Sigmoid colon (tissue), 7 donors: ENCODE data around the gene HECA. TPM values are rescaled to one million over a fixed set of nuclear protein-coding genes. Genes with fewer than 3 reads are reported as not detected.

Source experiments
- DNase-seq: peaks from one replicate; pipeline ENCODE4 v3.0.0-alpha.2; 2019
- H3K27ac ChIP-seq, 4 donors: fragments of 200-600 bp; sonication (generic); one replicate each; pipeline ENCODE4 v1.5.1; 2016 to 2019; ENCODE audit warnings: mild to moderate bottlenecking in 1 of 4
- H3K27me3 ChIP-seq, 3 donors: fragments of 200-600 bp; sonication (generic); one replicate each; pipeline ENCODE4 v1.5.1; 2019; ENCODE audit warnings: mild to moderate bottlenecking in 1 of 3
- H3K36me3 ChIP-seq, 4 donors: fragments of 200-600 bp; sonication (generic); one replicate each; pipeline ENCODE4 v1.5.1; 2016 to 2019
- H3K4me1 ChIP-seq, 4 donors: fragments of 200-600 bp; sonication (generic); one replicate each; pipeline ENCODE4 v1.5.1; 2017 to 2019
- H3K4me3 ChIP-seq, 4 donors: fragments of 200-600 bp; sonication (generic); one replicate each; pipeline ENCODE4 v1.5.1; 2017 to 2019; ENCODE audit warnings: mild to moderate bottlenecking in 2 of 4, moderate library complexity in 1 of 4
- H3K9me3 ChIP-seq, 4 donors: fragments of 200-600 bp in 3 of 4; sonication (generic) in 3 of 4; one replicate each; pipeline versions ENCODE4 v1.5.1 to v1.6.1; 2013 to 2019
- CTCF ChIP-seq, 4 experiments: fragments of 450-650 bp in 3 of 4; fragments of 200-600 bp in 1 of 4; IDR thresholded peaks; one replicate each; pipeline ENCODE4 v1.5.1; 2016 to 2019; ENCODE audit warnings: antibody characterized with exemption in 4 of 4, mild to moderate bottlenecking in 3 of 4, moderate library complexity in 2 of 4
- EP300 ChIP-seq, 4 donors: sonication (generic); formaldehyde crosslinking; IDR thresholded peaks; one replicate each; pipeline ENCODE4 v1.6.1; 2017; ENCODE audit warnings: antibody characterized with exemption in 4 of 4
- POLR2A ChIP-seq, 2 donors: fragments of 450-650 bp; IDR thresholded peaks; one replicate each; pipeline ENCODE4 v1.6.1; 2016; ENCODE audit warnings: antibody characterized with exemption in 2 of 2, mild to moderate bottlenecking in 2 of 2, moderate library complexity in 2 of 2
- POLR2AphosphoS5 ChIP-seq, 4 donors: sonication (generic); formaldehyde crosslinking; IDR thresholded peaks; one replicate each; pipeline ENCODE4 v1.6.1; 2017; ENCODE audit warnings: antibody characterized with exemption in 4 of 4
- WGBS, 2 donors: extraction: QIAGEN DNeasy Blood & Tissue Kit; methylation state at CpG; one replicate each; pipeline ENCODE4 v1.1.7; 2013; 5-methylcytosine and 5-hydroxymethylcytosine counted together
- intact Hi-C: fragments of 100-400 bp; cut with DNase I; formaldehyde crosslinking; loops from one replicate; pipeline ENCODE4 v1.15.1; 2023
- polyA plus RNA-seq, 3 donors: library from polyadenylated mRNA; stranded (reverse); fragments of 200-250 nt; gene quantifications; one replicate each; pipeline ENCODE4 v1.2.3, GENCODE V29; 2013
- total RNA-seq, 4 donors: library from RNA; depleted of rRNA; stranded (reverse); fragments of >200 nt; gene quantifications; one replicate each; pipeline ENCODE4 v1.1.0, GENCODE V29; 2016
- donor health status: healthy with polysubstance abuse.
- donor health status: Bipolar disorder and iron deficiency.
- donor health status: healthy.

Gene HECA
- total and polyA plus RNA-seq, 7 donors: 16.7 to 42.1 (median 33.5) TPM

GRCh38 chr6:139142262-139142661, 7.4 kb downstream of the HECA start:
- WGBS, 2 donors: 95% methylated on average over 3 of the region's 3 CpGs
- Histone ChIP-seq H3K4me3 (no peak overlapping the region), H3K36me3 (no peaks in the 10 kb centered on the region), H3K27me3 (no peaks in the 10 kb centered on the region), H3K27ac (no peak overlapping the region), H3K9me3 (no peaks in the 10 kb centered on the region), H3K4me1 (peaks cover 0 to 48% (median 25%) of the 10 kb centered on the region in 4 donors)
- intact Hi-C loops: no loop called here
- TF ChIP-seq EP300 (IDR thresholded peaks at IDR 0.05) (no peak), CTCF (IDR thresholded peaks at IDR 0.05) (no peak), POLR2AphosphoS5 (IDR thresholded peaks at IDR 0.05) (no peak), POLR2A (IDR thresholded peaks at IDR 0.05) (no peak)
- no peak for DNase-seq

GRCh38 chr6:139143111-139143510, 8.2 kb downstream of the HECA start:
- Histone ChIP-seq H3K27ac (no peak overlapping the region), H3K9me3 (no peaks in the 10 kb centered on the region), H3K36me3 (no peaks in the 10 kb centered on the region), H3K27me3 (no peaks in the 10 kb centered on the region), H3K4me3 (no peak overlapping the region), H3K4me1 (peaks cover 0 to 46% (median 24%) of the 10 kb centered on the region in 4 donors)
- TF ChIP-seq EP300 (IDR thresholded peaks at IDR 0.05) (no peak), POLR2AphosphoS5 (IDR thresholded peaks at IDR 0.05) (no peak), POLR2A (IDR thresholded peaks at IDR 0.05) (no peak), CTCF (IDR thresholded peaks at IDR 0.05) (no peak)
- no peak for DNase-seq
- intact Hi-C loops: no loop called here
- WGBS, 2 donors: 73 to 82% methylated on average over 3 of the region's 3 CpGs

GRCh38 chr6:139144490-139145085, 9.7 kb downstream of the HECA start:
- Histone ChIP-seq H3K27ac (no peak overlapping the region), H3K27me3 (no peaks in the 10 kb centered on the region), H3K9me3 (no peaks in the 10 kb centered on the region), H3K4me1 (peaks cover 0 to 49% (median 28%) of the 10 kb centered on the region in 4 donors), H3K4me3 (no peak overlapping the region), H3K36me3 (no peaks in the 10 kb centered on the region)
- WGBS, 2 donors: 80 to 84% methylated on average over 4 of the region's 4 CpGs
- intact Hi-C loops: no loop called here
- DNase-seq: no peak
- no peak for TF ChIP-seq POLR2A (IDR thresholded peaks at IDR 0.05)
- no peak for TF ChIP-seq POLR2AphosphoS5 (IDR thresholded peaks at IDR 0.05)
- no peak for TF ChIP-seq EP300 (IDR thresholded peaks at IDR 0.05)
- no peak for TF ChIP-seq CTCF (IDR thresholded peaks at IDR 0.05)

- peaks cover 0 to 46% (median 31%) of the 10 kb centered on the region in 4 donors for H3K4me1 ChIP-seq
- H3K9me3 ChIP-seq: no peaks in the 10 kb centered on the region
- 73 to 85% methylated on average over 3 of the region's 3 CpGs for WGBS, 2 donors
- no peaks in the 10 kb centered on the region for H3K27me3 ChIP-seq
- H3K4me3 ChIP-seq: no peak overlapping the region
- intact Hi-C loops: no loop called here
- H3K36me3 ChIP-seq: no peaks in the 10 kb centered on the region
- no peak overlapping the region for H3K27ac ChIP-seq
- no peak for TF ChIP-seq POLR2AphosphoS5 (IDR thresholded peaks at IDR 0.05)
- TF ChIP-seq EP300 (IDR thresholded peaks at IDR 0.05): no peak
- TF ChIP-seq POLR2A (IDR thresholded peaks at IDR 0.05): no peak
- TF ChIP-seq CTCF (IDR thresholded peaks at IDR 0.05): no peak
- DNase-seq: no peak
Measured at GRCh38 chr6:139145661-139146060, 10.8 kb downstream of the HECA start.

- peaks cover 0 to 53% (median 37%) of the 10 kb centered on the region in 4 donors for H3K4me1 ChIP-seq
- TF ChIP-seq CTCF (IDR thresholded peaks at IDR 0.05) (no peak), POLR2AphosphoS5 (IDR thresholded peaks at IDR 0.05) (no peak), EP300 (IDR thresholded peaks at IDR 0.05) (no peak), POLR2A (IDR thresholded peaks at IDR 0.05) (no peak)
- H3K27ac ChIP-seq: no peak overlapping the region
- 81 to 88% methylated on average over 5 of the region's 5 CpGs for WGBS, 2 donors
- DNase-seq: no peak
- no peaks in the 10 kb centered on the region for H3K27me3 ChIP-seq
- H3K36me3 ChIP-seq: no peaks in the 10 kb centered on the region
- intact Hi-C loops: no loop called here
- H3K9me3 ChIP-seq: no peaks in the 10 kb centered on the region
- H3K4me3 ChIP-seq: no peak overlapping the region
Measured at GRCh38 chr6:139146317-139146726, 11.4 kb downstream of the HECA start.
